Measurements from ENCODE around the gene SLFNL1. TPM values are rescaled to one million over a fixed set of nuclear protein-coding genes. Genes with fewer than 3 reads are reported as not detected.

The SLFNL1 gene
- total RNA-seq, 2 experiments from 2014 or later: 0.08 to 0.17 TPM

DNA sequence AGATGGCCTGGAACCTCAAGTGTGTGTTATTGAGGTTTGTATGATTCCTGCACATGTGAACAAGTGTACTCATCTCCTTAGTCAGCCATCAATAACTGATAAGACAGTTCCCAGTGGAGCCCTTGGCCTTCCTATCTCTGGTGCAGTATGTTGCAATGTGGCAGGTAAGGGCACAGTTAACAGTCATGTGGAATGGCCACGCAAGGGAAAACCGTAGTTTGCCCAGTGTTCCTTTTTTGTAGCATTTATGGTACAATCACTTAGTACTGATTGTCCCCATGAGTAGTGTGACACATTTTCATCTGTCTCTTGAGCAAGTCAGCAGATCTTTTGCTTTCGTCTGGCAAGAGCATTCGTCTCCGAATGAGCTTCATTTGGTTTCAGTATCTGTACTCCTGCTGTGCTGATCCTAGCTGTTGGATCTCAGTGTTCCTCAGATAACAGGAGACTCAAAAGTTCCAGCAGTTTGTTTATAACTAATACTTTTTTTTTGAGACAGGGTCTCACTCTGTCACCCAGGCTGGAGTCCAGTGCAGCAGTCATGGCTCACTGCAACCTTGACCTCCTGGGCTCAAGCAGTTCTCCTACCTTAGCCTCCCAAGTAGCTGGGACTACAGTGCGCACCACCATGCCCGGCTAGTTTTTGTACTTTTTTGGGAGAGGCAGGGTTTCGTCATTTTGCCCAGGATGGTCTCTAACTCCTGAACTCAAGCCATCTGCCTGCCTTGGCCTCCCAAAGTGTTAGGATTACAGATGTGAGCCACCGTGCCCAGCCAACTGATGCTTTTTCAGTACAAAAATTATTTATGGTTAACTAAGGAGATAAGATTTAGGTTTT, 33.9 kb downstream of the SLFNL1 start:
- Histone ChIP-seq H3K4me3 (ENCODE audit: low read length) (no peak overlapping the region), H3K27me3 (ENCODE audit: control insufficient read depth in 1 of 2, insufficient read depth in 2 of 2, low read length in 2 of 2) (no peaks in the 10 kb centered on the region), H3K27ac (ENCODE audit: low read depth in 1 of 2, low read length in 2 of 2) (no peak overlapping the region), H3K4me1 (ENCODE audit: insufficient read depth, low read length) (no peaks in the 10 kb centered on the region), H3K36me3 (ENCODE audit: insufficient read depth, low read length) (peaks cover 82% of the 10 kb centered on the region), H3K9me3 (ENCODE audit: control insufficient read depth in 1 of 2, insufficient read depth in 1 of 2, low read length in 2 of 2) (no peaks in the 10 kb centered on the region)
- TF ChIP-seq, protein P1, sequence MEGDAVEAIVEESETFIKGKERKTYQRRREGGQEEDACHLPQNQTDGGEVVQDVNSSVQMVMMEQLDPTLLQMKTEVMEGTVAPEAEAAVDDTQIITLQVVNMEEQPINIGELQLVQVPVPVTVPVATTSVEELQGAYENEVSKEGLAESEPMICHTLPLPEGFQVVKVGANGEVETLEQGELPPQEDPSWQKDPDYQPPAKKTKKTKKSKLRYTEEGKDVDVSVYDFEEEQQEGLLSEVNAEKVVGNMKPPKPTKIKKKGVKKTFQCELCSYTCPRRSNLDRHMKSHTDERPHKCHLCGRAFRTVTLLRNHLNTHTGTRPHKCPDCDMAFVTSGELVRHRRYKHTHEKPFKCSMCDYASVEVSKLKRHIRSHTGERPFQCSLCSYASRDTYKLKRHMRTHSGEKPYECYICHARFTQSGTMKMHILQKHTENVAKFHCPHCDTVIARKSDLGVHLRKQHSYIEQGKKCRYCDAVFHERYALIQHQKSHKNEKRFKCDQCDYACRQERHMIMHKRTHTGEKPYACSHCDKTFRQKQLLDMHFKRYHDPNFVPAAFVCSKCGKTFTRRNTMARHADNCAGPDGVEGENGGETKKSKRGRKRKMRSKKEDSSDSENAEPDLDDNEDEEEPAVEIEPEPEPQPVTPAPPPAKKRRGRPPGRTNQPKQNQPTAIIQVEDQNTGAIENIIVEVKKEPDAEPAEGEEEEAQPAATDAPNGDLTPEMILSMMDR (IDR thresholded peaks at IDR 0.05): no peak
- H3K9me3 Mint-ChIP-seq: no peaks in the 10 kb centered on the region
- H3K4me1 Mint-ChIP-seq (ENCODE audit: low read depth): no peaks in the 10 kb centered on the region
- H3K36me3 Mint-ChIP-seq (ENCODE audit: low read depth): peaks cover 95% of the 10 kb centered on the region
- intact Hi-C loops (cut with DNase I, micrococcal nuclease): loop anchor here in 1 of 2 experiments (10.0 kb wide), 2 partner anchors 293 to 377 kb away; partner anchors contain the start of genes FOXO6 and NFYC
- no peak overlapping the region for H3K27ac Mint-ChIP-seq
- H3K27me3 Mint-ChIP-seq: no peaks in the 10 kb centered on the region
- POLR2A ChIA-PET: no interaction called here
- DNase-seq (no peak), ATAC-seq (ENCODE audit: poor library complexity) (no peak)
- no peak overlapping the region for H3K4me3 Mint-ChIP-seq
- CTCF ChIA-PET: no interaction called here

DNA sequence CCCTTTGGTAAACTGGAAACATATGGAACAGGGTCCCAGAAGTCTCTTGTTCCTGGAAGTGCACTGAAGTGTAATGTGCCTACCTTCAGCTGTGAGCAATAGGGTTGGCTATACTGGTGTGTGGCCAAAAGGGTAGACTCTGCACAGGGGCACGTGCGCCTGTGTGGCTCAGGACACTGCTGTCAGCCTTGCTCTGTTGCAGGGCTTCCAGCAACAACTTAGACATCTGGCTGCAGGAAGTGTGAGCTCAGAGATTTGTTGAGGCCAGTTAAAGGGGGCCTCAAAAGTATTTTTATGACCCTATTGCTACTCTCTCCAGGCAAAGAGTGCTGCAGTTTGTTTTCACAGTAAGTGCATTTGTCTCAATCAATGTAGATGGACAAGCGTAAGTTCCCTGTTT, 34.6 kb downstream of the SLFNL1 start:
- Histone ChIP-seq H3K27ac (ENCODE audit: low read depth in 1 of 2, low read length in 2 of 2) (no peak overlapping the region), H3K9me3 (ENCODE audit: control insufficient read depth in 1 of 2, insufficient read depth in 1 of 2, low read length in 2 of 2) (no peaks in the 10 kb centered on the region), H3K27me3 (ENCODE audit: control insufficient read depth in 1 of 2, insufficient read depth in 2 of 2, low read length in 2 of 2) (no peaks in the 10 kb centered on the region), H3K4me1 (ENCODE audit: insufficient read depth, low read length) (peaks cover 1% of the 10 kb centered on the region), H3K36me3 (ENCODE audit: insufficient read depth, low read length) (peaks cover 77% of the 10 kb centered on the region), H3K4me3 (ENCODE audit: low read length) (no peak overlapping the region)
- TF ChIP-seq, protein P1 (IDR thresholded peaks at IDR 0.05): no peak
- Mint-ChIP-seq H3K9me3 (no peaks in the 10 kb centered on the region), H3K4me3 (no peak overlapping the region), H3K4me1 (ENCODE audit: low read depth) (no peaks in the 10 kb centered on the region), H3K27me3 (no peaks in the 10 kb centered on the region), H3K36me3 (ENCODE audit: low read depth) (peaks cover 88% of the 10 kb centered on the region), H3K27ac (no peak overlapping the region)
- ChIA-PET POLR2A (no interaction called here), CTCF (no interaction called here)
- DNase-seq (no peak), ATAC-seq (ENCODE audit: poor library complexity) (no peak)
- intact Hi-C loops (cut with DNase I, micrococcal nuclease): loop anchor here in 1 of 2 experiments (10.0 kb wide), 2 partner anchors 292 to 378 kb away; partner anchors contain the start of genes FOXO6 and NFYC

DNA sequence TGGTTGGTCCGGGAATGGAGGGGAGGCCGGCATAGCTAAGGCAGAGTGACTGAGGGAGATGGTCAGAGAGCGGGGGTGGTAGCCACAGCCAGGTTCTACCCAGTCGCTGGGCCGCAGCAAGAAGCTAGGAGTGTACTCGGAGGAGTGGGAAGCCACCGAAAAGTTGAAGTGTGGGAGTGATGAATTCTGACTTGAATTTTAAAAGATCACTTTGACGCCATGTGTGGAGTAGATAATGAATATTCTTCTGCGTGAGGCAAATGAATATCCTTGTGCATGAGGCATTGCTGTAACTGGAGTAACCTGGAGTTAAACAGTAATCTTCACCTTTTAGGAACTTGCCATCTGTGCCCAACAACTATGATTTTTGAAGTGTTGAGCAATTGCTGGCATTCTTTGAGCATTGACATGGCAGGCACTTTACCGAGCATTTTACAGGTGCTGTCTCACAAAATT, 35.2 kb downstream of the SLFNL1 start:
- ChIA-PET POLR2A (no interaction called here), CTCF (no interaction called here)
- H3K4me1 ChIP-seq (ENCODE audit: insufficient read depth, low read length): peaks cover 7% of the 10 kb centered on the region
- H3K4me3 ChIP-seq (ENCODE audit: low read length): no peak overlapping the region
- no peaks in the 10 kb centered on the region for H3K9me3 Mint-ChIP-seq
- peaks cover 82% of the 10 kb centered on the region for H3K36me3 Mint-ChIP-seq (ENCODE audit: low read depth)
- no peak overlapping the region for H3K27ac ChIP-seq (ENCODE audit: low read depth in 1 of 2, low read length in 2 of 2)
- no peak overlapping the region for H3K4me3 Mint-ChIP-seq
- ATAC-seq (ENCODE audit: poor library complexity) (no peak), DNase-seq (no peak)
- no peaks in the 10 kb centered on the region for H3K27me3 ChIP-seq (ENCODE audit: control insufficient read depth in 1 of 2, insufficient read depth in 2 of 2, low read length in 2 of 2)
- TF ChIP-seq, protein P1 (IDR thresholded peaks at IDR 0.05): no peak
- H3K36me3 ChIP-seq (ENCODE audit: insufficient read depth, low read length): peaks cover 71% of the 10 kb centered on the region
- no peaks in the 10 kb centered on the region for H3K9me3 ChIP-seq (ENCODE audit: control insufficient read depth in 1 of 2, insufficient read depth in 1 of 2, low read length in 2 of 2)
- H3K4me1 Mint-ChIP-seq (ENCODE audit: low read depth): peaks cover 2% of the 10 kb centered on the region
- no peaks in the 10 kb centered on the region for H3K27me3 Mint-ChIP-seq
- intact Hi-C loops (cut with DNase I, micrococcal nuclease): loop anchor here in 1 of 2 experiments (10.0 kb wide), 2 partner anchors 292 to 378 kb away; partner anchors contain the start of genes FOXO6 and NFYC
- H3K27ac Mint-ChIP-seq: no peak overlapping the region
